Fibroblast of the aortic adventitia (primary cell): Measurements from ENCODE around the gene TAS2R19. TPM values are rescaled to one million over a fixed set of nuclear protein-coding genes. Genes with fewer than 3 reads are reported as not detected.
A peak's percentile ranks its signal among the peaks of the same experiment; 100 is the strongest.
"Not testable (repeated sequence)": the region's sequence is repeated elsewhere in the genome, so short reads cannot be mapped to it uniquely, and the experiment has no call there.

ENCODE experiments used
- DNase-seq: peaks from one replicate; pipeline ENCODE4 v3.0.0-alpha.2; 2010; ENCODE audit warnings: low read depth
- H3K4me3 ChIP-seq: 2 replicates; pipeline ENCODE4 v1.5.1; 2011; ENCODE audit warnings: low read depth, mild to moderate bottlenecking, control low read depth, low read length, moderate library complexity
- total RNA-seq: library from RNA; depleted of rRNA; stranded (reverse); fragments of >200 nt; gene quantifications from 2 replicates; pipeline ENCODE4 v1.2.3, GENCODE V29; 2012; ENCODE audit warnings: low replicate concordance
- TF ChIP-seq, protein P1 (sequence below): IDR thresholded peaks from 2 replicates; pipeline ENCODE4 v1.5.1; 2011; ENCODE audit warnings: mild to moderate bottlenecking, low read length, control low read depth, inconsistent platforms; ENCODE audit not compliant: insufficient read depth

The TAS2R19 gene, protein sequence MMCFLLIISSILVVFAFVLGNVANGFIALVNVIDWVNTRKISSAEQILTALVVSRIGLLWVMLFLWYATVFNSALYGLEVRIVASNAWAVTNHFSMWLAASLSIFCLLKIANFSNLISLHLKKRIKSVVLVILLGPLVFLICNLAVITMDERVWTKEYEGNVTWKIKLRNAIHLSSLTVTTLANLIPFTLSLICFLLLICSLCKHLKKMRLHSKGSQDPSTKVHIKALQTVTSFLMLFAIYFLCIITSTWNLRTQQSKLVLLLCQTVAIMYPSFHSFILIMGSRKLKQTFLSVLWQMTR
- 6.3 and 6.5 TPM in 2 replicates for total RNA-seq

DNA sequence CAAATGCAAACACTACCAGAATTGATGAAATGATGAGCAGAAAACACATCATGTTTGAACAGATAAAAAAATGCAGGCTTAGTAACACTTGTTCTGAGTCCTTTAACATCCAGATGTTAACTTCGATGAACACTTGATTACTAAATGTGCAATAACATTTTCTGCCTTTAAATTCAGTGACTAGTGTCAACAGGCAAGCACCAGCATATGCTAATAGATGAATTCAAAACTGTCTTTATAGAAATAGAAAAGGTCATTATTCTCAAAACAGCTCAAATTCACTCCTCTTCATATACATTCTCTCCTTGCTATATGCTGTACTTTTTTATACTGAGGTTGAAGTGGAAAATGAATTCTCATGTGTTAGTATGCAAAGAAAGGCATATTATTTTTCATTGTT is at the start of gene TAS2R19:
TSS of gene TAS2R19 (minus strand) at position 101 of the 400 bp plus-strand sequence. CDS start at position 52, 49 bp downstream.
- no peak for DNase-seq
- H3K4me3 ChIP-seq = no peak within 1 kb of the TSS
- TF ChIP-seq, protein P1, sequence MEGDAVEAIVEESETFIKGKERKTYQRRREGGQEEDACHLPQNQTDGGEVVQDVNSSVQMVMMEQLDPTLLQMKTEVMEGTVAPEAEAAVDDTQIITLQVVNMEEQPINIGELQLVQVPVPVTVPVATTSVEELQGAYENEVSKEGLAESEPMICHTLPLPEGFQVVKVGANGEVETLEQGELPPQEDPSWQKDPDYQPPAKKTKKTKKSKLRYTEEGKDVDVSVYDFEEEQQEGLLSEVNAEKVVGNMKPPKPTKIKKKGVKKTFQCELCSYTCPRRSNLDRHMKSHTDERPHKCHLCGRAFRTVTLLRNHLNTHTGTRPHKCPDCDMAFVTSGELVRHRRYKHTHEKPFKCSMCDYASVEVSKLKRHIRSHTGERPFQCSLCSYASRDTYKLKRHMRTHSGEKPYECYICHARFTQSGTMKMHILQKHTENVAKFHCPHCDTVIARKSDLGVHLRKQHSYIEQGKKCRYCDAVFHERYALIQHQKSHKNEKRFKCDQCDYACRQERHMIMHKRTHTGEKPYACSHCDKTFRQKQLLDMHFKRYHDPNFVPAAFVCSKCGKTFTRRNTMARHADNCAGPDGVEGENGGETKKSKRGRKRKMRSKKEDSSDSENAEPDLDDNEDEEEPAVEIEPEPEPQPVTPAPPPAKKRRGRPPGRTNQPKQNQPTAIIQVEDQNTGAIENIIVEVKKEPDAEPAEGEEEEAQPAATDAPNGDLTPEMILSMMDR = no peak

DNA sequence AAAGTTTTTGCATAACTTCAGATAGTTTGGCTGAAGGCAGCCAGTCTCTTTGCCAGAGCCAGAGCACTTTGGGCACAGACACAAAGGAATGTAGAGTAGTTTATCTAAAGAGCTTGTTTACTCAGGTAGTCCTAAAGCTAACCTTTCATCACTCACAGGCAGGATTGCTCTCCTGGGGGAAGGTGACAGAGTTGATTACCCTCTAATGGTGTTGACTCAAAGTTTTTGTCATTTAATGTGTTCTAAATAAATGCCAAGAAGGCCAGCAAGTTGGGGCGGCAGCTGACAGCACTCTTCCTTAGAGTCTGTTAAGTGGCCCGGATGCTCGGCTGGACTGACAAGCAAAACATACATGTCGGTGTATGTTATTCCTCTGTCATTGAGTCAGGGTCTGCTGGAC is 49.0 kb upstream of the TAS2R19 start:
- H3K4me3 ChIP-seq = no peak overlapping the region
- TF ChIP-seq, protein P1 = no peak
- no peak for DNase-seq

DNA sequence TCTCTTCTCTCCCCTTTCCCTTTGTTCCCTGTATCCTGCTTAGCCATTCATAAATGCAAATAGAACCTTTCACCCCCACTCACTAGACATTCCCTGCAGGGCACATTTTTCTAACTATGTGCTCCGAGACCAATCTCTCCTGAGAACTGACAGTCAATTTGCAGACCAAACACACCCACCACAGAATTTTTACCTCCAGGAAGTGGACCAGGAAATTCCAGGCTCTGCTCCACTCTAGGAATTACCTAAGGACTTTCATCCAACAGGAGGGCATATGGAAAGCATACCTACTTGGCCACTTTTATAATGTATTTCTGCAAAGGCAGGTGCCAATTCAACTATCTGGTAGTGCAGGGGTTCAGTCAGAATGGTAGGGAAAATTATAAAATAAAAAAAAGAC is 48.6 kb upstream of the TAS2R19 start:
- DNase-seq = no peak
- H3K4me3 ChIP-seq = no peak overlapping the region
- TF ChIP-seq, protein P1 = no peak

DNA sequence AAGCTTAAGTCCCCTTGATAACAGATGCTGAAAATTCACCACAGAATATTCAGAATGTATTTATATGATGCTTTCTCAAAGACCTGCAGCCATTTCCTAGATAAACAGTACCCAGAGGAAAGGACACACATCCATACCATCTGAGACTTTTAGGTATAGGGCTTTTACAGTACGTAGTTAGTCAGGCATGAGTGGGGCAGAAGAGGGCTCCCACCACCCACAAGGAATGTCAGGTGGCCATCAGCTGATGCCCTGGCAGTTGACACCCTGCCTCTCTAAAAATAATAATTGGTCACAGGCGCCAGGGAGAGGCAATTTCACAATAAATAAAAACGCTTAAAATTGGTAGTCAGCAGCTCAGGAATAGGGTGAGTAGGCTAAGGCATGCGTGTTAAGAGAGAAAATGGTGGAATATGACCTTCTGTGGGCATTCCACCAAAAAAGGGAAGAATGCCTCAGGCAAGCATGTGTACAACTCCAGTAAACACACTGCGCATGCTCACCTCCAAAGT is 47.5 kb upstream of the TAS2R19 start:
- H3K4me3 ChIP-seq = no peak overlapping the region
- TF ChIP-seq, protein P1 = no peak
- DNase-seq = no peak

DNA sequence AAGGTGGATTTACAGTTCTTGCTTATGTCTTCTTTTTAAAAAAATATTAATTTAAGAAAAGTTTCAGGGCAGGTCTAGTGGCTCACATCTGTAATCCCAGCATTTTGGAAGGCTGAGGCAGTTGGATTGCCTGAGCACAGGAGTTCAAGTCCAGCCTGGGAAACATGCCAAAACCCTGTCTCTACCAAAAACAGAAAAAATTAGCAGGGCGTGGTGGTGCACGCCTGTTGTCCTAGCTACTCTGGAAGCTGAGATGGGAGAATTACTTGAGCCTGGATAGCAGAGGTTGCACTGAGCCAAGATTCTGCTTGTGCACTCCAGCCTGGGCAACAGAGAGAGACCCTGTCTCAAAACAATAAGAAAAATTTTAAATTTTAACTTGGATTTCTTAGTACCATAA is 45.1 kb upstream of the TAS2R19 start:
- TF ChIP-seq, protein P1 = no peak
- no peak overlapping the region for H3K4me3 ChIP-seq
- DNase-seq = peak; percentile 74

DNA sequence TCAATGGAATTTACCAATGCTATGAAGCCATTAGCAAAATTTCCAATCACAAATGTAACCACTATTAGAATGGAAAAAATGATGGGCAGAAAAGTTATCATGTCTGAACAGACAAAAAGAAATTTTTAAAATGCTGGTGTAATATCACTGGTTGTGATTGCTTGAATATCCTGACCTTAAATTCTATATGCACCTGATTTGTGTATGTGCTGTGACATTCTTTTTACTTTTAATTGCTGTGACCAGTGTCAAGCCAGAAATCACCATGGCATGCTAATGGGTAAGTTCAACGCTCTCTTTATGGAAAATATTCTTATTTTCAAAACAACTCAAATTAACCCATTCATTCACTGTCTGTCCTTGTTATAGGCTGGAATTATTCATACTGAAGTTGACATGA is 39.8 kb upstream of the TAS2R19 start, which contains the start of gene TAS2R46:
TSS of gene TAS2R46 (minus strand) at position 101 of the 400 bp plus-strand sequence. CDS start at position 101, 0 bp downstream.
- not testable (repeated sequence) for H3K4me3 ChIP-seq, DNase-seq

DNA sequence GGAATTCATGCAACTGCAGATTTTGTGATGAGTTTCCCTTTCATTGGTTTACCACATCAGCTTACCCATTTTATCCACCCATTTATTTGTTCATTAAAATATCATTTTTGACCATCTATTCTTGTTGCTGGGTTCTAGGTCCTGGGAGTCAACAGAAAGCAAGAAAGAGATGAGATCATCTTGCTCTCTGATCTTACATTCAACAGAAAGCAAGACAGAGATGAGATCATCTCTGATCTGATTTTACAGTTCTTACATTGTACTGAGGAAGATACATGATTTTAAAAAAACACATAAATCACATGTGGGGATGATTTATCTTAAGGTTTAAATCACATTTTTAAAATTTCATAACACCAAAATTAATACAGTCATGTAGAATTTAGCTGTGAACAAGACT is 37.4 kb upstream of the TAS2R19 start:
- TF ChIP-seq, protein P1 = no peak
- DNase-seq = no peak
- H3K4me3 ChIP-seq = no peak overlapping the region
